Measurements from ENCODE around the gene B3GAT1. TPM values are rescaled to one million over a fixed set of nuclear protein-coding genes. Genes with fewer than 3 reads are reported as not detected.

B3GAT1 gene
- total and polyA plus RNA-seq, 2 experiments from 2014 or later, result 4.8 to 28.3 TPM

DNA sequence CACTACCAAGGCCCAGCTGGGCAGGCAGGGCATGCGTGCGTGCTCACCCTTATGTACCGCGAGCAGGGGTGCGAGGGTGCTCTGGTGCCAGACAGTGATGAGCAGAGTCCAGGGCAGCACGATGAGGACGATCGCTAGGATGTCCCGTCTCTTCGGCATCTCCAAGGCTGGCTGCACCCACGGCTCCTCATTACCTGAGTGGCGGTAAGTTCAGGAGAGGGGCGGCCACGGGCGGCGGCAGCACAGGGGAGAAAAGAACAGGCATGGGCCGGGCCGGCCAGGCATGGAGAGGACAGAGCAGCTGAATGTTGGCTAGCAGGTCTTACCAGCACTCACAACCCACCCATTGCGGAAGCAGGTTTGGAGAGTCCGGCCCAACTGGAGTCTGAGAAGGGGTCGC is 24.5 kb downstream of the B3GAT1 start (continued):
- TF ChIP-seq, protein P1, sequence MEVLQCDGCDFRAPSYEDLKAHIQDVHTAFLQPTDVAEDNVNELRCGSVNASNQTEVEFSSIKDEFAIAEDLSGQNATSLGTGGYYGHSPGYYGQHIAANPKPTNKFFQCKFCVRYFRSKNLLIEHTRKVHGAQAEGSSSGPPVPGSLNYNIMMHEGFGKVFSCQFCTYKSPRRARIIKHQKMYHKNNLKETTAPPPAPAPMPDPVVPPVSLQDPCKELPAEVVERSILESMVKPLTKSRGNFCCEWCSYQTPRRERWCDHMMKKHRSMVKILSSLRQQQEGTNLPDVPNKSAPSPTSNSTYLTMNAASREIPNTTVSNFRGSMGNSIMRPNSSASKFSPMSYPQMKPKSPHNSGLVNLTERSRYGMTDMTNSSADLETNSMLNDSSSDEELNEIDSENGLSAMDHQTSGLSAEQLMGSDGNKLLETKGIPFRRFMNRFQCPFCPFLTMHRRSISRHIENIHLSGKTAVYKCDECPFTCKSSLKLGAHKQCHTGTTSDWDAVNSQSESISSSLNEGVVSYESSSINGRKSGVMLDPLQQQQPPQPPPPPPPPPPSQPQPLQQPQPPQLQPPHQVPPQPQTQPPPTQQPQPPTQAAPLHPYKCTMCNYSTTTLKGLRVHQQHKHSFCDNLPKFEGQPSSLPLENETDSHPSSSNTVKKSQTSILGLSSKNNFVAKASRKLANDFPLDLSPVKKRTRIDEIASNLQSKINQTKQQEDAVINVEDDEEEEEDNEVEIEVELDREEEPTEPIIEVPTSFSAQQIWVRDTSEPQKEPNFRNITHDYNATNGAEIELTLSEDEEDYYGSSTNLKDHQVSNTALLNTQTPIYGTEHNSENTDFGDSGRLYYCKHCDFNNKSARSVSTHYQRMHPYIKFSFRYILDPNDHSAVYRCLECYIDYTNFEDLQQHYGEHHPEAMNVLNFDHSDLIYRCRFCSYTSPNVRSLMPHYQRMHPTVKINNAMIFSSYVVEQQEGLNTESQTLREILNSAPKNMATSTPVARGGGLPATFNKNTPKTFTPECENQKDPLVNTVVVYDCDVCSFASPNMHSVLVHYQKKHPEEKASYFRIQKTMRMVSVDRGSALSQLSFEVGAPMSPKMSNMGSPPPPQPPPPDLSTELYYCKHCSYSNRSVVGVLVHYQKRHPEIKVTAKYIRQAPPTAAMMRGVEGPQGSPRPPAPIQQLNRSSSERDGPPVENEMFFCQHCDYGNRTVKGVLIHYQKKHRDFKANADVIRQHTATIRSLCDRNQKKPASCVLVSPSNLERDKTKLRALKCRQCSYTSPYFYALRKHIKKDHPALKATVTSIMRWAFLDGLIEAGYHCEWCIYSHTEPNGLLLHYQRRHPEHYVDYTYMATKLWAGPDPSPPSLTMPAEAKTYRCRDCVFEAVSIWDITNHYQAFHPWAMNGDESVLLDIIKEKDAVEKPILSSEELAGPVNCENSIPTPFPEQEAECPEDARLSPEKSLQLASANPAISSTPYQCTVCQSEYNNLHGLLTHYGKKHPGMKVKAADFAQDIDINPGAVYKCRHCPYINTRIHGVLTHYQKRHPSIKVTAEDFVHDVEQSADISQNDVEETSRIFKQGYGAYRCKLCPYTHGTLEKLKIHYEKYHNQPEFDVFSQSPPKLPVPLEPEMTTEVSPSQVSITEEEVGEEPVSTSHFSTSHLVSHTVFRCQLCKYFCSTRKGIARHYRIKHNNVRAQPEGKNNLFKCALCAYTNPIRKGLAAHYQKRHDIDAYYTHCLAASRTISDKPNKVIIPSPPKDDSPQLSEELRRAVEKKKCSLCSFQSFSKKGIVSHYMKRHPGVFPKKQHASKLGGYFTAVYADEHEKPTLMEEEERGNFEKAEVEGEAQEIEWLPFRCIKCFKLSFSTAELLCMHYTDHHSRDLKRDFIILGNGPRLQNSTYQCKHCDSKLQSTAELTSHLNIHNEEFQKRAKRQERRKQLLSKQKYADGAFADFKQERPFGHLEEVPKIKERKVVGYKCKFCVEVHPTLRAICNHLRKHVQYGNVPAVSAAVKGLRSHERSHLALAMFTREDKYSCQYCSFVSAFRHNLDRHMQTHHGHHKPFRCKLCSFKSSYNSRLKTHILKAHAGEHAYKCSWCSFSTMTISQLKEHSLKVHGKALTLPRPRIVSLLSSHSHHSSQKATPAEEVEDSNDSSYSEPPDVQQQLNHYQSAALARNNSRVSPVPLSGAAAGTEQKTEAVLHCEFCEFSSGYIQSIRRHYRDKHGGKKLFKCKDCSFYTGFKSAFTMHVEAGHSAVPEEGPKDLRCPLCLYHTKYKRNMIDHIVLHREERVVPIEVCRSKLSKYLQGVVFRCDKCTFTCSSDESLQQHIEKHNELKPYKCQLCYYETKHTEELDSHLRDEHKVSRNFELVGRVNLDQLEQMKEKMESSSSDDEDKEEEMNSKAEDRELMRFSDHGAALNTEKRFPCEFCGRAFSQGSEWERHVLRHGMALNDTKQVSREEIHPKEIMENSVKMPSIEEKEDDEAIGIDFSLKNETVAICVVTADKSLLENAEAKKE (CRISPR knock-in tag; IDR thresholded peaks at IDR 0.05), result no peak
- TF ChIP-seq, protein P2, sequence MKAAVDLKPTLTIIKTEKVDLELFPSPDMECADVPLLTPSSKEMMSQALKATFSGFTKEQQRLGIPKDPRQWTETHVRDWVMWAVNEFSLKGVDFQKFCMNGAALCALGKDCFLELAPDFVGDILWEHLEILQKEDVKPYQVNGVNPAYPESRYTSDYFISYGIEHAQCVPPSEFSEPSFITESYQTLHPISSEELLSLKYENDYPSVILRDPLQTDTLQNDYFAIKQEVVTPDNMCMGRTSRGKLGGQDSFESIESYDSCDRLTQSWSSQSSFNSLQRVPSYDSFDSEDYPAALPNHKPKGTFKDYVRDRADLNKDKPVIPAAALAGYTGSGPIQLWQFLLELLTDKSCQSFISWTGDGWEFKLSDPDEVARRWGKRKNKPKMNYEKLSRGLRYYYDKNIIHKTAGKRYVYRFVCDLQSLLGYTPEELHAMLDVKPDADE (IDR thresholded peaks at IDR 0.05), result no peak
- no peak for TF ChIP-seq CREB1 (CRISPR knock-in tag; IDR thresholded peaks at IDR 0.05; ENCODE audit: low read depth)

DNA sequence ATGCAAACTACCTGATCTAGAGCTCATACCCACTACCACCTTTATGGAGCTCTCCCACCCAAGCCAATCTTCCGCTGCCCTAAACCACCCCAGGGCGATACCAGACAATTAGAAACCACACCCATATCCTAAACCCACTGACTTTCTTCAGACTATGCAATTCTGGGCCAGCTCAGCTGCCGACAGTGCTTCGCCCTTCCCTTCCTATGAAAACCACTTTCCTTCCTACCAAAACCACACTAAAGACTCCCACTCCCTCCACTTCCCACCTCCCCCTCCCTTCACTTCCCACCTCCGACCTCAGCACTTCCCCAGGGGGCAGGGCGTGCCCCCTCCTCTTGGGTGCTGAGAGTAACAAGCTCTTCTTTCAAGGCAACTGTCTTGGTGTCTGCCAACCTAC is 25.1 kb downstream of the B3GAT1 start:
- Mint-ChIP-seq H3K4me1 (peaks cover 12% of the 10 kb centered on the region), H3K27me3 (ENCODE audit: insufficient read depth, low read depth, poor library complexity) (peaks cover 8% of the 10 kb centered on the region), H3K36me3 (ENCODE audit: low read depth) (peaks cover 23% of the 10 kb centered on the region), H3K4me3 (no peak overlapping the region), H3K9me3 (no peaks in the 10 kb centered on the region; the same call in 2 of the 3 replicates), H3K27ac (no peak overlapping the region; the same call in 1 of the 2 replicates)
- H3K4me3 ChIP-seq, result no peak overlapping the region
- H3F3A ChIP-seq (replicated peaks; ENCODE audit: low read depth), result no peaks in the 10 kb centered on the region
- no peak overlapping the region for H3K4me2 ChIP-seq
- peaks cover 11% of the 10 kb centered on the region; the same call in 1 of the 2 replicates for H4K20me1 ChIP-seq (replicated peaks; ENCODE audit: insufficient read depth)
- H3K36me3 ChIP-seq (ENCODE audit: insufficient read depth), result no peaks in the 10 kb centered on the region
- H3K27ac ChIP-seq (ENCODE audit: low read depth), result no peak overlapping the region
- H3K4me1 ChIP-seq (ENCODE audit: insufficient read depth), result no peaks in the 10 kb centered on the region
- H3K9me2 ChIP-seq (ENCODE audit: insufficient read depth), result no peaks in the 10 kb centered on the region
- no peak for ATAC-seq
- DNase-seq (ENCODE audit: low spot score), result no peak
- no peaks in the 10 kb centered on the region for H3K27me3 ChIP-seq (ENCODE audit: insufficient read depth)
- H3K79me2 ChIP-seq (replicated peaks; ENCODE audit: insufficient read depth), result no peaks in the 10 kb centered on the region
- no peak overlapping the region for H2AFZ ChIP-seq
- no peak for TF ChIP-seq CREB1 (CRISPR knock-in tag; IDR thresholded peaks at IDR 0.05; ENCODE audit: low read depth)
- TF ChIP-seq, protein P3, sequence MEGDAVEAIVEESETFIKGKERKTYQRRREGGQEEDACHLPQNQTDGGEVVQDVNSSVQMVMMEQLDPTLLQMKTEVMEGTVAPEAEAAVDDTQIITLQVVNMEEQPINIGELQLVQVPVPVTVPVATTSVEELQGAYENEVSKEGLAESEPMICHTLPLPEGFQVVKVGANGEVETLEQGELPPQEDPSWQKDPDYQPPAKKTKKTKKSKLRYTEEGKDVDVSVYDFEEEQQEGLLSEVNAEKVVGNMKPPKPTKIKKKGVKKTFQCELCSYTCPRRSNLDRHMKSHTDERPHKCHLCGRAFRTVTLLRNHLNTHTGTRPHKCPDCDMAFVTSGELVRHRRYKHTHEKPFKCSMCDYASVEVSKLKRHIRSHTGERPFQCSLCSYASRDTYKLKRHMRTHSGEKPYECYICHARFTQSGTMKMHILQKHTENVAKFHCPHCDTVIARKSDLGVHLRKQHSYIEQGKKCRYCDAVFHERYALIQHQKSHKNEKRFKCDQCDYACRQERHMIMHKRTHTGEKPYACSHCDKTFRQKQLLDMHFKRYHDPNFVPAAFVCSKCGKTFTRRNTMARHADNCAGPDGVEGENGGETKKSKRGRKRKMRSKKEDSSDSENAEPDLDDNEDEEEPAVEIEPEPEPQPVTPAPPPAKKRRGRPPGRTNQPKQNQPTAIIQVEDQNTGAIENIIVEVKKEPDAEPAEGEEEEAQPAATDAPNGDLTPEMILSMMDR (conservative IDR thresholded peaks at IDR 0.05; ENCODE audit: low read depth in 2 of 2), result no peak
- TF ChIP-seq JUNB (IDR thresholded peaks at IDR 0.05; ENCODE audit: unreplicated experiment), result no peak
- TF ChIP-seq EZH2 (IDR thresholded peaks at IDR 0.05; ENCODE audit: low read depth, unreplicated experiment), result no peak
- TF ChIP-seq, protein P4, sequence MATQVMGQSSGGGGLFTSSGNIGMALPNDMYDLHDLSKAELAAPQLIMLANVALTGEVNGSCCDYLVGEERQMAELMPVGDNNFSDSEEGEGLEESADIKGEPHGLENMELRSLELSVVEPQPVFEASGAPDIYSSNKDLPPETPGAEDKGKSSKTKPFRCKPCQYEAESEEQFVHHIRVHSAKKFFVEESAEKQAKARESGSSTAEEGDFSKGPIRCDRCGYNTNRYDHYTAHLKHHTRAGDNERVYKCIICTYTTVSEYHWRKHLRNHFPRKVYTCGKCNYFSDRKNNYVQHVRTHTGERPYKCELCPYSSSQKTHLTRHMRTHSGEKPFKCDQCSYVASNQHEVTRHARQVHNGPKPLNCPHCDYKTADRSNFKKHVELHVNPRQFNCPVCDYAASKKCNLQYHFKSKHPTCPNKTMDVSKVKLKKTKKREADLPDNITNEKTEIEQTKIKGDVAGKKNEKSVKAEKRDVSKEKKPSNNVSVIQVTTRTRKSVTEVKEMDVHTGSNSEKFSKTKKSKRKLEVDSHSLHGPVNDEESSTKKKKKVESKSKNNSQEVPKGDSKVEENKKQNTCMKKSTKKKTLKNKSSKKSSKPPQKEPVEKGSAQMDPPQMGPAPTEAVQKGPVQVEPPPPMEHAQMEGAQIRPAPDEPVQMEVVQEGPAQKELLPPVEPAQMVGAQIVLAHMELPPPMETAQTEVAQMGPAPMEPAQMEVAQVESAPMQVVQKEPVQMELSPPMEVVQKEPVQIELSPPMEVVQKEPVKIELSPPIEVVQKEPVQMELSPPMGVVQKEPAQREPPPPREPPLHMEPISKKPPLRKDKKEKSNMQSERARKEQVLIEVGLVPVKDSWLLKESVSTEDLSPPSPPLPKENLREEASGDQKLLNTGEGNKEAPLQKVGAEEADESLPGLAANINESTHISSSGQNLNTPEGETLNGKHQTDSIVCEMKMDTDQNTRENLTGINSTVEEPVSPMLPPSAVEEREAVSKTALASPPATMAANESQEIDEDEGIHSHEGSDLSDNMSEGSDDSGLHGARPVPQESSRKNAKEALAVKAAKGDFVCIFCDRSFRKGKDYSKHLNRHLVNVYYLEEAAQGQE (IDR thresholded peaks at IDR 0.05; ENCODE audit: unreplicated experiment), result no peak
